CD4-positive, alpha-beta T cell treated with Interleukin-4 for 4 hours (primary cell): ENCODE measurements around the gene RABGGTA.
"Not testable (repeated sequence)": the region's sequence is repeated elsewhere in the genome, so short reads cannot be mapped to it uniquely, and the experiment has no call there.

Source experiments
- DNase-seq: peaks from one replicate; pipeline ENCODE4 v3.0.0-alpha.2; 2020

RABGGTA gene

DNA sequence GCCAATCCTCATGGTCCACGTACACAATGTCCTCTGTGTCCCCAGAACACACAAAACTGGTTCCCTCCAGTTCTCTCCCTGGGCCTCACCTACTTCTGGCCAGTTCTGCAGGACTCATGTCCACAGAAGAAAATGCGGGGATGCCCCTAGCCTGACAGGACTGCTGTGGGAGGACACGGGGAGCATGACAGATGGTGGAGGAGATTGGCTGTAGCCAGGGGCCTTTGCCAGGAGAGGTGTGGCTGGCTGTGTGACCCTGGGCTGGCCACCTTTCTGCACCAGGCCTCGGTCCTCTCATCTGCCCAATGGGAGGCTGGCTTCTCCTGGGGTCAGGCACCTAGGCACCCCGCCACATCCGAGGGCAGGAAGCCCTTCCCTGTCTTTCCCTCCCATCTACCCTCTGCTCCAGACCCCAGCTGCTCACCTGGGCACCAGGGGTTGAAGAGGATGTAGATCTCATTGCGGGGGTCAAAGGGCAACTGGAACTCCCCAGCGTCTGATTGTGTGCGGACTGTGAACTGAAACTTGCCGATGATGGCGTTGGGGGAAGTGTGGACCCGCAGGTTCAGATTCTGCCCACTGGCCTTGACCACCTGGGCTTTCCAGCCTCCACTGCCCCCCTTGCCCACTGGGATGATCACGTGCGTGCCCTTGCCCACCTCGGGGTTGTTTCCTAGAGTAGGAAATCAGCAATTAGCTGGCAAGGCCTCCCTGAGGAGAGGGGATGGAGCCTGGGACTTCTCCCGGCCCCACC is 11.2 kb downstream of the RABGGTA start:
- DNase-seq, result no peak

DNA sequence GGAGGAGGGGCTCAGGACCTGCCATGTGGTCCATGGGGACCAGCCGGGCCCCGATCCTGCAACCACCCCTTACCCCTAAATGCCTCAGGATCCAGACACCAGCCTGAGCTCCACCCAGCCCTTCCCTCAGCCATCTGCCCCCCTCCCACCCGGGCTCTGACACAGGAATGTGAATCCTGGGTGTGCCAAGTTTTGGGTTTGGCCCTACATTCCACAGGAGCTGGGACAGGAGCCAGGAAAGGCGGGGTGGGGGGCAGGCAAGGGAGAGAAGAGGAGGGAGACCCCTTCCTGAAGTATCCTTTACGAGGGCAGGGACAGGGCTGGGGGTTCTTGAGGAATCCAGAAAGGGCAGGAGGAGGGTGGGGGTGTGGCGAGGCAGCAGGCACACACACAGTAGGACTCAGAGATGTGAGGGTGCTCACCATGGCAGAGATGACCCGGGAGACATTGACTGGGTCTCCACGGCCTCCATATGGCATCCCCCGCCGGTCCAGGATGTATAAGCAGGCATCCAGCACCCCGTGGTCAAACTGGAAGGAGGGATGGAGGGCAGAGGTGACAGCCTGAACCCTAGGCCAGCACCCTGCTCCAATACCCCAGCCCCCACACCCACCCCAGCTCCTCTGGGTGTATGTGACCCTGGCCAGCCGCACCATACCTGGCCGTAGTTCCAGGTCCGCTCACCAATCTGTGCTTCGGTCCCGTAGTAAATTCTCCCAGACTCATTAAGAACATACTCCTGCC is 11.9 kb downstream of the RABGGTA start:
- DNase-seq, result no peak

DNA sequence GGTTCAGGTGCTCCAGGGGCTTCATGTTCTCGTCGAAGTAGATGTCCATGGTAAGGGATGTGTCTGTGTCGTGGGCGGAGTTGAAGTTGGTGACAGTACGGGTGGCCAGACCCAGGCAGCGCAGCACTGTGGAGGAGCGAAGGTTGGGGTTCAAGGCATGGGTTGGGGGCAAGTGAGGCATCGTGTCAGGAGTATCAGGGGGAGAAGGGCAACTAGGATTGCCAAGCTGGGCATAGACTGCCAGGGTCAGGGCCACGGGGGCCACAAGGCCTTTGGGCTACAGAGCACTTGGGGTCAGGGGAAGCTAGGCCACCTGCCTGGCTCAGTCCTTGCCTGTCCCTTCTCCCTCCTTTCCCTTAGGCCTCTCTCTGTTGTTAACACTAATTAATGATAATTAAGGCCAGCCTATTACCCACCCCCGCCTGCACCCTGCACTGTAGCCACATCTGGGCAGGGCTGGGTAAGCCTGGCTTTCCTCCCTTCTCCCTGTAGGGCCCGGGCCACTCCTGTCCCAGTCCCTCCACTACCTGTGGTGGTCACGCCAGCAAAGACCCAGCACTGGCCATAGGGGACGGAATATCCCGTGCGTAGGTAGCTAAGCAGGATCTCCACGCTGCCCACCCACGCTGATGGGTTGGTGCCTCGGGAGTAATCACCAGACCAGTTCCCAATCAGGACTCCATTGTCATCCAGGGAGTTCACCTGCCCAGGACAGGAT is 12.7 kb downstream of the RABGGTA start:
- no peak for DNase-seq

DNA sequence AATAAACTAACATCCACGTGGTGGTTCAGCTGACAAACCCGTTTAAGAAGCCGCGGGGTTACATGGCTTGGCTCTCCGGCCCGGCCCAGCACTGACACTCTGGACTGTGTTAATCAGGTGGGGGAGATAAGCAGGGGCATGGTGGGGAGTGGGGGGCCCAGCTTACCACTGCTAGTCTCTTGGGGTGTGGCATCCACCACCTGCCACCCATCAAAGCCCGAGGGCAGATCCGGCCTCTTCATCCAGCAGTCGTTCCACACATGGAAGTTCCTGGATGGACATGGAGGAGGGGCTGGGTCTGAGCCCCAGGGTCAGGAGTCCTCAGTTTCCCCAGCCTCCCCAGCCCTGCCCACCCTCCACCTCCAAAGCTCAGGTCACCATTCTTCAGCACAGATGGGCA is 13.3 kb downstream of the RABGGTA start:
- DNase-seq, result no peak

DNA sequence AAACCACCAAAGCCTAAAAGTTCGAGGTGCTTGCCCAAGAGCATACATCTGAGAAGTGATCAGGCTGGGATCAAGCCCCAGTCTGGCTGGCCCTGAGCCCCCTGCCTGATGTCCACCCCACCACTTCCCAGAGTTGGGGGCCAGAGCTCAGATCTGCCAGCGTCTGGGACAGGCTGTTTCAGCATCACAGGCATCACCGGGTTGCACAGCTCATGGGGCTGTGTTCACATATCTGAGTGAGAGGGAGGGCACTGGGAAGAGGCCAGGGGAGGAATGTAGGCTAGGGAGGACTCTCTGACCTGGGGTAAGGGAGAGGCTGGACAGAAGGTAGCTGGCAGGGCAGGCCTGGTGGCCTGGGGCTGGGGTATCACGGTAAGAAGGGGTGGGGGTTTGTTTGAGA is 14.4 kb downstream of the RABGGTA start:
- DNase-seq, result no peak

DNA sequence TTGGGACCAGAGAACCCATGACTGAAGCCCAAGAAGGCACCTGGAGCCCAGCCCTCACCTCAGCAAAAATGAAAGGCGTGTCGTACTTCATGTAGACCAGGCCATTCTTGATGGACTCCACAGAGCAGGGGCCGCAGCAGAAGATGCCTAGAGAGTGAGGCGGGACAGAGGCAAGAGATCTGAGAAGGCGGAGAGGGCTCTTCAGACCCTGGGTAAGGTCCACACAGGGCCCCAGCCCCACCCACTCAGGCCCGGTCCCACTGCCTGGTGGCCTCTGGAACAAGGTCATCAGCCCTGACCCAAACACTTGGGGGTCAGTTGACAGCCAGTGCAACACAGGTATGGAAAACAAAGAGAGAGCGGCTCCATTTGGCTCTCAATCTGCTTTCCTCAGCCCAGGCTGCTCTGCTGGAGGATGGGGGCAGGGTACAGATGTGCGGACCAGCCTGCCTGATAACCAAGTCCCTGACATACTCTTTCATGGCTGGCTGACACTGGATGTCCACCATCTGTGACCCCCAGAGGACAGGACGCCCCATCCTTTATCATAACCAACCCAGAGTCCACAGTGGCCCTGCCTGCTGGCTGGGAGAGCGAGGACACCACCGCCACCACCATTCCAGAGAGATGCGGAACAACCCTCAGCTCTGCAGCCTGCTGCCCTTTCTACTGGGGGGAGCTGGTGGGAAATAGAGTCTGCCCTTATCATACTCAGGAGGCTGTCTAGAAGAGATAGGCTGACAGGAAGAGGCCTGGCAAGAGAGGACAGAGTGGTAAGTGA is 15.3 kb downstream of the RABGGTA start:
- DNase-seq, result no peak

DNA sequence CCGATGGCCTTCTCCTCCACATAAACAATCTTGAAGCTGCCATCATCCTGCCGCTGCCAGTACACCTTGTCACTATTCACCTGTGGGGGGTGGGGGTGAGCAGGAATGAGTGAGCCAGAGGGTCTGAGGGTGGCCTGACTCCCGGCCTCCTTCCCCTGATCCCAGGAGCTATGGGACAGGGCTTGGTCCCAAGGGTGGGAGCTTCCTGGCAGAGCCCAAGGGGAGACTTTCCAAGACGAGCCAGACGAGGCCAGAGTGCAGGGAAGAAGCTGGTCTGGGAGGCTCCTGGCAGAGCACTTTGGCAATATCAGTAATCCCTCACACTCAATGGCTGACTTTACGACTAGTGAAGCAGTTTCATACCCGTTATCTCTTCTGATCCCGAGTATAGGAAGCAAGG is 16.0 kb downstream of the RABGGTA start:
- DNase-seq, result no peak

DNA sequence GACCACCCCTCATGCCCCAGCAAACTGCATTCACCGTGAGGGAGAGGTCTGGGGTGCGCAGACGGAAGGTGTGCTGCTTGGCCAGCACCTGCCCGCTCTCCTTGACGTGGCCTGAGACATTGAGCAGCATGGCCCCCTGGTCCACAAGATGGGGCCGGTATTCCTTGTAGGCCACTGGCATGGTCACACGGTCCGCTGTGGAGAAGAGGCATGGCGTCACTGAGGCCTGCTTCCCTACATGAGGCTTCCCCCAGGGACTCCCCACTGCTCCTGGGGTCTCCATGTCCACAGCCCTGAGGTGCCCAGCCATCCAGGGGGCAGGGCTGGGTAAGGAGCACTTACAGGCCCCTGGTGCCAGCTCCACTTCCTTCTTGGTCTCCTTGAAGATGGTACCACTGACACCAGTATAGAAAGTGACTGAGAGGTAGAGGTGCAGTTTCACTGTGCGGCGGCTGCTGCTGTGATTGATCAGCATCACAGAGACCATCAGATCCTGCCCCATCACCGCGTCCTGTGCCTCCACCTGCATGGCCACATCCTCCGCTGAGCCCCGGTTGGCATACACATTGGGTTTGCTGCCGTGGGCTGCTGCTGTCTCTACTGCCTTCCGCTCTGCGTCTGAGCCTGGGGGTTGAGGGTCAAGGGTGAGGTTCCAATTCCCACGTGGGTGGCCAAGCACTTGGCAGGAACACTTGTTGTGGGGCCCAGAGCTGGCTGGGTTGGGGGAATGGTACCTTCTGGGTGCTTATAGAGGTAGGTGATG is 16.6 kb downstream of the RABGGTA start:
- DNase-seq, result no peak

DNA sequence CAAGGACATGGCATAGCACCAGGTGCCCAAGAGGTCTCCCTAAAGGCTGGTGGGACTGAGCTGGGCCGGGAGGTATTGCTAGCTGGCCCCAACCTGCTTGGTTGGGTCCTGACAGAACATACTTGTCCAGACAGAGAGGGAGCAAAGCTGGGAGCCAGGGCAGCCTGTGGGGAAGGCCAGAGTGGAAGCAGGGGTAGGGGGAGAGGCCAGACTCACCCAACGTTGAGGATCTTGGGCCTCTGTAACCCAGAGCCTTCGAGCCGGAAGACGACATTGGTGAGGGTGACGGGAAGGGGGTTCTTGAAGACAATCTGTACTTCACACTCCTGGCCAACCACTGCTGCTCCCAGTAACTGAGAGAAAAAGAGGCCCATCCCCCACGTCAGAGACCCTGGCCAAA is 17.5 kb downstream of the RABGGTA start:
- DNase-seq, result no peak

DNA sequence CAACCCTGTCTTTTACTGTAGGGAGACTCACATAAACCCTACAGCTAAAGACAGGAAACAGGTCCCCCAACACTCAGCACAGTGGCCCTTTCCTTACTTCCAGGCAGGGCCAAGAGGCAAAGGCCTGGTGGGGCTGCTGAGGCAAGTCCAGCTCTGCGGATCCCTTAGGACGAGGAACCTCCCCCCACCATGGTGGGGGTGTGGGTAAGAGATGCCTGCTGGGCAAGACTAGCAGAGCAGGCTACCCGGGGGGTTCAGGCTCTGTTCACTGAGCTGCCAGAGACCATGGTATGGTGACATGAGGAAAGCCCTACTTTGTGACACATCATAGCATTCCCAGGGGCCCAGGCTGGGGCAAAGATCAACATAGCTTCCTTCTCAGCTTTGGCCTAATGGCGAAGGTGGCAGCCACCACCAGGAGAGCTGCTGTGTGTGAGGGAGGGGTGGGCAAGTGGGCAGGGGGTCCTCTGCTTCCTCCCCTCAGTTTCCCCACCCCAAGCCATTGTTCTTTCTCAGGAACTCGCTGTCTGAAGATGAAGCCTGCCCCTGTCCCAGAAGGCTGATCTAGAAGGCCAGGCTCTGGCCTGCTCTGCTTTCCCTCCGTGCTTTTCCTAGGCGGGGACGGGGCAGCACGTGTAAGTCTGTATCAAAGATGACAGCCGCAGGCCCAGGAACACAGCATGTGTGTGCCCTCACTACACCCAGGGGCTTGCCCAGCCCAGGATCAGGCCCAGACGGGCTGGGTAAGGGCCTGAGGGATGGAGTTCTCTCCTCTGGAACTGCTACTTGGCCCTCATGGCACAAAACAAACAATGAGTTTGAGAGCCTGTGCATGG is 18.9 kb downstream of the RABGGTA start:
- DNase-seq, result no peak

DNA sequence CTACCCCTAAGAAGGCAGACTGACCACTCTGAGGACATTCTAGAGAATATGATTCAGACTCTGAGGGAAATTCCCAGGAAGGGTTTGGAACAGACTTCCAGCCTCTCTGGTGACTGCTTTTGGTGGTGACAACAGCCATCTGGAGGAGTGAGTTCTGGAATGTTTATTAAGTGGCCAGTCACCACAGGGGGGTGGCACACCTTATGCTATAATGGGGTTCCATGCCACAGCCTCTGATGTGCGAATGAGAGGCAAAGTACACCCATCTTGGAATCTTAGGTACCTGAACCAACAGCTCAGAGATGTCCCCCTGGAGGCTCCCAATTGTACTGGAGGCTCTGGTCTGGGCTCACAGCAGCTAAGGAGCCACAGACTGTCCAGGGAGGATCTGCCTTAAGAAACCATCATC is 19.5 kb downstream of the RABGGTA start:
- no peak for DNase-seq

DNA sequence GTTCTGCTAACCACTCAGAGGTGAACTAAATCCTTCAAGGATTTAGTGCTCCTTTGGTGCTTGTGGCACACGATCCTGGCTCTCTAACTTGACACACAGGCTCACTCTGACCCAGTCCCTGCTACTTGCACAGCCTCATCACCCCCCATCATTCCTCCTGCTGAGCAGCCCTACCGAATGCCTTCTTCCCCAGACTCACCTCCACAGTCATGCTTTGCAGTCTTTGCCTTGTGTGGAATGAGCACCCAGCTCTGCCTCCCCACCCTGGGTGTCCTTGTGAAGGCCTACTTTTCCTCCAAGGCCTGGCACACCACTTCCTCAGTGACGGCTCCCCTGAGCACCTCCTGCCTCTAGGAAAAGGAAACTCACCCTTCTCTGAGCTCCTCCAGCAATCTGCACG is 21.0 kb downstream of the RABGGTA start:
- no peak for DNase-seq

DNA sequence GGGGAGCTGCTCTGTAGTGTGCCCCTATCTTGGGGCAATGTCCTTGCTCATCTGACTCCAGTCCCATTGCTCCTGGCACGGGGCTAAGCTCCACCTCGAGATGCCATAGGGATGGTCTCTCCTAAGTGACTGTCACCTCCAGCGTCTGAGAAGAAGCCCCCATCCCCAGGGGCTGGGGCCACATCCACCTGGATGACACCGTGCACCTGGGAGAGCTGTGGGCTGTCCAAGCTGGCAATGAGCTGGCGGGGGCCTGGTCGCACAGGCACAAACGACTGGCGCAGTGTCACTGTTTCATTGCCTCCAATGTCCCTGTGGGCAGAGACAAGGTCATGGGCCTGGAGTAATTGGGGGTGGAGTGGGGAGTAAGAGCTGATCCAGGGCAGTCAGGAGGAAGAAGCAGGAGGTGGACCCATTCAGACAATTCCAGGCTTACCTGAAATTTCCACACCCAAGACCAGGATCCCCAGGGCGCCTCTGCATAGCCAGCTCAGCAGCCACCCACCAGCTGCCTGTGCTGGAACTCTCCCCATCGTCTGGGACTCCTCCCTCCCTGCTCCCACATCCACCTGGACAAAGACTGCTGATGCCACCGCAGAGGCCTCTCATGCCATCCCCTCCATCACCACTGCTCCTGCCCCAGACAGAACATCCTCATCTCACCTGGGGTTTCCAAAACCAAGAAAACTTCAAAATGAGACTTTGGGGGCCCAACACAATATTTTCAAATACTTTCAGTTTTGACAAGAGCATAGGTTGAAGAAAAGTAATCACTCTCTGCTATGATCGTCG is 22.0 kb downstream of the RABGGTA start:
- no peak for DNase-seq

DNA sequence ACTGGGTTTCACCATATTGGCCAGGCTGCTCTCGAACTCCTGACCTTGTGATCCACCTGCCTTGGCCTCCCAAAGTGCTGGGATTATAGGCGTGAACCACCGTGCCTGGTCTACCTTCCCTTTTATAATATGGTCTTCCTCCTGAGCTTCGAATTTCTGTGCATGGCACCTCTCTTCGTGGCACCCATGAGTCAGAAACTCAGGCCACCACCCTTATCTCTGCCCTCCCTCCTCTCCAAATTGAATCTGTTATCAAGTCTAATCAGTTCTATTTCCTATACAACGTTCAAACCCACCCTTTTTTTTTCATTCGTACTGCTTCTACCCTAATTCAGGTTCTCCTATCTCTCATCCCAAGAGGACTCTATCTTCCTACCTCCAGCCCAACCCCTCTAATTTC is 24.0 kb downstream of the RABGGTA start:
- peak; percentile 15 for DNase-seq

DNA sequence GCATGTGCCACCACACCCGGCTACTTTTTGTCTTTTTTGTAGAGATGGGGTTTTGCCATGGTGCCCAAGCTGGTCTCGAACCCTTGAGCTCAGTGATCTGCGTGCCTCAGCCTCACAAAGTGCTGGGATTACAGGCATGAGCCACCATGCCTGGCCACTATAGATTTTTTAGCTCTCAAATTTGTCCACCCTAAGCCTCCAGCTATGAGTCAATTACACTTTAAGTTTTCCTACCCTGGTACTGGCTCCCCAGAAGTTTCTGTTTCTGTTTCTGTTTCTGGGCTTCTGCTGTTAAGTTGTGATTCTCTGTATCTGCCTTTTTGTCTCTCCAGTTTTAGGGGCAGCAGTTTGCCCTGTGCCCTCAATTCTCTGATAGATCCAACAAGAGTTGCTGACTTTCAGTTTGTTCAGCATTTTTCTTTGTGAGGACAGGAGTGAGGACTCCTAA is 24.6 kb downstream of the RABGGTA start:
- peak; percentile 75 for DNase-seq

DNA sequence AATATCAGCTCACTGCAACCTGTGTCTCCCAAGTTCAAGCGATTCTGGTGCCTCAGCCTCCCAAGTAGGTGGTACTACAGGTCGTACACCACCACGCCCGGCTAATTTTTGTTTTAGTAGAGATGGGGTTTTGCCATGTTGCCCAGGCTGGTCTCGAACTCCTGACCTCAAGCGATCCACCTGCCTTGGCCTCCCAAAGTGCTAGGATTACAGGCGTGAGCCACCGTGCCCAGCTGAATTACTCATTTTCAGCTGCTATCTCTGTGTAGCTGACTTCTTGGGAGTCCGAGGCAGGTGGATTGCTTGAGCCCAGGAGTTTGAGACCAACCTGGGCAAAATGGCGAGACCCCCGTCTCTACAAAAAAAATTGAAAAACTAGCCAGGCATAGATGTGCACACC is 26.0 kb downstream of the RABGGTA start:
- not testable (repeated sequence) for DNase-seq

DNA sequence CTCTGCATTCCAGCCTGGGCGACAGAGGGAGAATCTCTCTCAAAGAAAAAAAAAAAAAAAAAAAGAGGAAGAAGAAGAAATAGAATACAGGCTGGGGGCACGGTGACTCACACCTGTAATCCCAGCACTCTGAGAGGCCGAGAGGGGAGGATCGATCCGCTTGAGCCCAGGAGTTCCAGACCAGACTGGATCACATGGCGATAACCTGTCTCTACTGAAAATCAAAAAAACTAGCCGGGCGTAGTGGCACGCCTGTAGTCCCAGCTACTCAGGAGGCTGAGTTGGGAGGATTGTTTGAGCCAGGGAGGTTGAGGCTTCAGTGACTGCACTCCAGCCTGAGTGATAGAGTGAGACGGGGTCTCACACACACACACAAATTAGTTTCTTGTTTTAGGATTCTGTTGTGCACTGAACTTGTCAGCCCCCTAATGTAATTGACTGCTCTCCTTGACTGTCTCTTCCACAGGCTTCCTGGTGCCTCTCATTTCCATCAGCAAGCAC is 28.0 kb downstream of the RABGGTA start:
- DNase-seq, result no peak

DNA sequence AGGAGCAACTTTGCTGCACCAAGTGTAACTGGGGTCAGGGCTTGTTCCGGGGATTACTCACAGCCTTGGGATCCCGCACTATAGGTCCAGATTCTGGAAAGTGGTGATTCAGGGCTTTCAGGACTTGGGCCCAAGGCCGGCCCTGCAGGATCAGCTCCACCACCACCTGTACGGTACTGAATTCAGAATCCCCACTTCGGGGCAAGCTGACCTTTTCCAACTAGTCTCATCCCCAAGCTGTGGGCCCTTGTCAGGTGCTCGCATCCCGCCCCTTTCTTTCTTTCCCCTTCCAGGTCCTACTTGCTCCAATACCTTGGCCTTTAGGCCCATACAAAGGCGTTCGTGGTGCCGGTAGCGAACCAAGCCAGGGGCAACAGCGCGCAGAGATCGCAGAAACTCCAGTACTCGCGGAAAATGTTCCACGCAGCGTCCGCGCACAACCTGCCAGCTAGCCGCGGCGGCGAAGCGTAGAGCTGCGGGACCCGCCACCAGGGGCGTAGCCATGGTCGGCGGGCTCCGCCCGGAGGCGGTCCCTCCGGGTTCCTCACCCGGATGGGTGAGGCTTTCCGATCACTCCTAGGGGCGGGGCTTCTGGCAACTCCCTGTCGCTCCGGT is 29.5 kb downstream of the RABGGTA start:
- peak; percentile 91 for DNase-seq

DNA sequence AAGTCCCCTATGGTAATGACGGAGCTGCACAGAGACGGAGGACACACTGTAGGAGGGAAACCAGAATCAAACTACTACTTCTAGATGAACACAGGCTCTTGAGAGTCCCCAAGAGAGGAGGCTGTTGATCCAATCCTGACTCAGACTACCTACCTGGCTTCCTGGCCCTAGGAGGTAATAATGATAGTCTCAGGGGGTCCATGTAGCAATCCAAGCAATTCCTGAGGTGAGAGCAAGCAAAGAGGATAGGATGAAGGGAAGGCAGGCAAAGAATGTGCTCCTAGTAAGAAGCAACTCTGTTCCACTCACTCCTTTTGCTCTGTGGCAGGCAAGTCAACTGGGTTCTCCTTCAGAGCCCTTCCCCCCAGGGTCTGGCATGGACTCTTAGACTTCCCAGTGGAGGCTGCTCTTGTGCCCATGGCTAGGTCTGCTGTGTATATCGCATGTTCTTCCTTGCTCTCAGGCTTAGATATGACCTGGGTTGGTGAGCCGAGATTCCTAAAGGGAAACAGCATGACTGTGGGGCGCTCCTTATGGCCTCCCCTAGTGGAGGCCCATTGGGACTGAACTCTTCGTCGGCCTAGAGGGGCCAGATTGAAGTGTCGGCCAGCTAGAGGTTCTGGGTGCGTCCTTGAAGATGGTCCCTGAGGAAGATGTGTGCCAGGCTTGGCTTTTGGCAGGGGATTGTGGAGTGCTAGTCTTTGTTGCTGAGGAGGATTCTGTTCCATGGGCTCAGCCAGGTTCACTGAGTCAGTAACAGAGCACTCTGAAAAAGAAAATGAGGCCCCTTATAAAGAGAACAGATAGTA is 31.1 kb downstream of the RABGGTA start:
- DNase-seq, result no peak
